Vagina (tissue), 2 donors: ENCODE results near the gene ASPHD1. TPM values are rescaled to one million over a fixed set of nuclear protein-coding genes. Genes with fewer than 3 reads are reported as not detected.

Source experiments
- DNase-seq, 2 donors: peaks; one replicate each; pipeline ENCODE4 v3.0.0-alpha.2; 2017; ENCODE audit errors: extremely low spot score in 2 of 2
- H3K27ac ChIP-seq: fragments of 200-600 bp; sonication (generic); one replicate; pipeline ENCODE4 v1.5.1; 2019
- H3K27me3 ChIP-seq: fragments of 200-600 bp; sonication (generic); one replicate; pipeline ENCODE4 v1.5.1; 2019
- H3K36me3 ChIP-seq, 2 donors: fragments of 200-600 bp; sonication (generic); one replicate each; pipeline ENCODE4 v1.5.1; 2017 to 2019
- H3K4me1 ChIP-seq: fragments of 200-600 bp; sonication (generic); one replicate; pipeline ENCODE4 v1.5.1; 2019
- H3K4me3 ChIP-seq, 2 donors: fragments of 200-600 bp; sonication (generic); 1 replicate in 1 of 2; 2 replicates in 1 of 2; pipeline ENCODE4 v1.5.1; 2016 to 2019
- H3K9me3 ChIP-seq: fragments of 200-600 bp; sonication (generic); one replicate; pipeline ENCODE4 v1.5.1; 2019
- POLR2A ChIP-seq, 2 donors: fragments of 450-650 bp; IDR thresholded peaks; one replicate each; pipeline ENCODE4 v1.6.1; 2017; ENCODE audit warnings: antibody characterized with exemption in 2 of 2, mild to moderate bottlenecking in 2 of 2, moderate library complexity in 2 of 2
- POLR2AphosphoS5 ChIP-seq, 2 donors: sonication (generic); formaldehyde crosslinking; IDR thresholded peaks; one replicate each; pipeline ENCODE4 v1.9.0; 2017; ENCODE audit warnings: antibody characterized with exemption in 2 of 2, mild to moderate bottlenecking in 2 of 2, low read depth in 1 of 2; ENCODE audit not compliant: insufficient read depth in 1 of 2
- intact Hi-C: fragments of 100-400 bp; cut with DNase I; formaldehyde crosslinking; loops from one replicate; pipeline ENCODE4 v1.15.1; 2023
- total RNA-seq: library from RNA; depleted of rRNA; stranded (reverse); fragments of >200 nt; gene quantifications from one replicate; pipeline ENCODE4 v1.2.3, GENCODE V29; 2016
- TF ChIP-seq, protein P1 (sequence below), 3 experiments: fragments of 450-650 bp in 2 of 3; fragments of 200-600 bp in 1 of 3; sonication (generic) in 1 of 3; IDR thresholded peaks; one replicate each; pipeline ENCODE4 v1.5.1; 2017 to 2019; ENCODE audit warnings: antibody characterized with exemption in 3 of 3, mild to moderate bottlenecking in 2 of 3, moderate library complexity in 2 of 3

Gene ASPHD1
- total RNA-seq, 1 donor from 2014 or later = not detected

GRCh38 chr16:29910819-29911675 lies 10.8 kb downstream of the ASPHD1 start:
- no peaks in the 10 kb centered on the region for H3K36me3 ChIP-seq
- intact Hi-C loops = no loop called here
- H3K27me3 ChIP-seq = no peaks in the 10 kb centered on the region
- TF ChIP-seq POLR2A (IDR thresholded peaks at IDR 0.05) (no peak), POLR2AphosphoS5 (IDR thresholded peaks at IDR 0.05; ENCODE audit: insufficient read depth in 1 of 2, low read depth in 1 of 2) (no peak)
- TF ChIP-seq, protein P1, sequence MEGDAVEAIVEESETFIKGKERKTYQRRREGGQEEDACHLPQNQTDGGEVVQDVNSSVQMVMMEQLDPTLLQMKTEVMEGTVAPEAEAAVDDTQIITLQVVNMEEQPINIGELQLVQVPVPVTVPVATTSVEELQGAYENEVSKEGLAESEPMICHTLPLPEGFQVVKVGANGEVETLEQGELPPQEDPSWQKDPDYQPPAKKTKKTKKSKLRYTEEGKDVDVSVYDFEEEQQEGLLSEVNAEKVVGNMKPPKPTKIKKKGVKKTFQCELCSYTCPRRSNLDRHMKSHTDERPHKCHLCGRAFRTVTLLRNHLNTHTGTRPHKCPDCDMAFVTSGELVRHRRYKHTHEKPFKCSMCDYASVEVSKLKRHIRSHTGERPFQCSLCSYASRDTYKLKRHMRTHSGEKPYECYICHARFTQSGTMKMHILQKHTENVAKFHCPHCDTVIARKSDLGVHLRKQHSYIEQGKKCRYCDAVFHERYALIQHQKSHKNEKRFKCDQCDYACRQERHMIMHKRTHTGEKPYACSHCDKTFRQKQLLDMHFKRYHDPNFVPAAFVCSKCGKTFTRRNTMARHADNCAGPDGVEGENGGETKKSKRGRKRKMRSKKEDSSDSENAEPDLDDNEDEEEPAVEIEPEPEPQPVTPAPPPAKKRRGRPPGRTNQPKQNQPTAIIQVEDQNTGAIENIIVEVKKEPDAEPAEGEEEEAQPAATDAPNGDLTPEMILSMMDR (IDR thresholded peaks at IDR 0.05) = no peak
- H3K9me3 ChIP-seq = no peaks in the 10 kb centered on the region
- no peak for DNase-seq
- H3K27ac ChIP-seq = no peak overlapping the region
- no peaks in the 10 kb centered on the region for H3K4me1 ChIP-seq
- no peak overlapping the region for H3K4me3 ChIP-seq

DNA sequence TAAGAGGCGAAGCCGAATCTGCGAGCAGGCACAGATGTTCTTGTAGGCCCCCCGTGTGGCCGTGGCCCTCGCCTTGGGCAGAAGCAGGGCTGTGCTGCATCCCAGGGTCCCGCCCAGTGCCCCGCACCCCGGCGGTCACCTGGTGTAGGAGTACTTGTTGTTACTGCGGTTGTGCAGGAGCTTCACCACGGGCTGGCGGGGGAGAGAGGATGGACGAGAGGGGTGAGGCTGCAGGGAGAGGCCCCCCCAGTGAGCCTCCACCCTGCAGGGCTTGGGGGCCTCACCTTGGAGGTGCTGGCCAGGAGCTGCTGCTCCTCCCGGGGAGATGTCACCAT lies 11.4 kb downstream of the ASPHD1 start:
- no peak for DNase-seq
- H3K27ac ChIP-seq = no peak overlapping the region
- TF ChIP-seq POLR2AphosphoS5 (IDR thresholded peaks at IDR 0.05; ENCODE audit: insufficient read depth in 1 of 2, low read depth in 1 of 2) (no peak), POLR2A (IDR thresholded peaks at IDR 0.05) (no peak)
- TF ChIP-seq, protein P1 (IDR thresholded peaks at IDR 0.05) = no peak
- no peak overlapping the region for H3K4me3 ChIP-seq
- no peaks in the 10 kb centered on the region for H3K4me1 ChIP-seq
- H3K36me3 ChIP-seq = no peaks in the 10 kb centered on the region
- no peaks in the 10 kb centered on the region for H3K9me3 ChIP-seq
- intact Hi-C loops = no loop called here
- H3K27me3 ChIP-seq = no peaks in the 10 kb centered on the region

DNA sequence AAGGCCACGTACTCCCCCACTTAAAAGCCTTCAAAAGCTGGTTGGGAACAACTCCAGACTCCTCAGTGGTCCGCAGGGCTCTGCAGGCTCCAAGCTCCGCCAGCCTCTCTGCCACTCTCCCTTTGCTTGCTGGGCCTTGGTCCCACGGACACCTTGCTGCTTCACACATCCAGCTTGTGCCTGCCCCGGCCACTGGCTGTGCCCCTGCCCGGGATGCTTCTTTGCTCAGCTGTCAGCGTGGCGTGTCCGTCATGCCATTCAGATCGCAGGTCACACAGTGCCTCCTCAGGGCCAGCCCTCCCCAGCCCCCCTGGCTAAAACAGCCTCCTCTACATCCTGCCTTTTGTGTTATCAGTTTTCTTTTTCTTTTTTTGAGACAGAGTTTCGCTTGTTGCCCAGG lies 11.8 kb downstream of the ASPHD1 start:
- no peaks in the 10 kb centered on the region for H3K9me3 ChIP-seq
- no peaks in the 10 kb centered on the region for H3K27me3 ChIP-seq
- TF ChIP-seq POLR2A (IDR thresholded peaks at IDR 0.05) (no peak), POLR2AphosphoS5 (IDR thresholded peaks at IDR 0.05; ENCODE audit: insufficient read depth in 1 of 2, low read depth in 1 of 2) (no peak)
- TF ChIP-seq, protein P1 (IDR thresholded peaks at IDR 0.05) = no peak
- DNase-seq = no peak
- no peak overlapping the region for H3K27ac ChIP-seq
- no peaks in the 10 kb centered on the region for H3K36me3 ChIP-seq
- no peaks in the 10 kb centered on the region for H3K4me1 ChIP-seq
- no peak overlapping the region for H3K4me3 ChIP-seq
- intact Hi-C loops = no loop called here

GRCh38 chr16:29913514-29913913 lies 13.2 kb downstream of the ASPHD1 start:
- H3K36me3 ChIP-seq = no peaks in the 10 kb centered on the region
- TF ChIP-seq POLR2AphosphoS5 (IDR thresholded peaks at IDR 0.05; ENCODE audit: insufficient read depth in 1 of 2, low read depth in 1 of 2) = no peak
- TF ChIP-seq, protein P1 (IDR thresholded peaks at IDR 0.05) = no peak
- TF ChIP-seq POLR2A (IDR thresholded peaks at IDR 0.05) = no peak
- no peak for DNase-seq
- H3K4me3 ChIP-seq = no peak overlapping the region
- no peaks in the 10 kb centered on the region for H3K9me3 ChIP-seq
- no peak overlapping the region for H3K27ac ChIP-seq
- intact Hi-C loops = no loop called here
- H3K4me1 ChIP-seq = no peaks in the 10 kb centered on the region
- H3K27me3 ChIP-seq = no peaks in the 10 kb centered on the region

- Histone ChIP-seq H3K27ac (no peak overlapping the region), H3K9me3 (no peaks in the 10 kb centered on the region), H3K27me3 (no peaks in the 10 kb centered on the region), H3K4me3 (no peak overlapping the region), H3K36me3 (peaks cover 0 to 18% of the 10 kb centered on the region in 2 donors), H3K4me1 (no peaks in the 10 kb centered on the region)
- TF ChIP-seq, protein P1 (IDR thresholded peaks at IDR 0.05) = no peak
- TF ChIP-seq POLR2A (IDR thresholded peaks at IDR 0.05) (no peak), POLR2AphosphoS5 (IDR thresholded peaks at IDR 0.05; ENCODE audit: insufficient read depth in 1 of 2, low read depth in 1 of 2) (no peak)
- DNase-seq = no peak
- intact Hi-C loops = loop anchor here (1.0 kb wide), 1 partner anchor 20 kb away; no protein-coding TSS in a partner anchor
Measured at GRCh38 chr16:29915590-29916247, 15.4 kb downstream of the ASPHD1 start.
